Measurements from ENCODE around the gene TFAP2E.
"Not testable (repeated sequence)": the region's sequence is repeated elsewhere in the genome, so short reads cannot be mapped to it uniquely, and the experiment has no call there.

The TFAP2E gene

GRCh38 chr1:35574125-35574654 is 1.1 kb downstream of the TFAP2E start:
- DNase-seq (ENCODE audit: low read depth) = no peak

GRCh38 chr1:35574655-35575415 is 1.7 kb downstream of the TFAP2E start:
- no peak for DNase-seq (ENCODE audit: low read depth)

- DNase-seq (ENCODE audit: low read depth) = no peak
Observed at GRCh38 chr1:35575416-35575958, 2.4 kb downstream of the TFAP2E start.

- no peak for DNase-seq (ENCODE audit: low read depth)
Observed at GRCh38 chr1:35576061-35576765, 3.1 kb downstream of the TFAP2E start.

- not testable (repeated sequence) for DNase-seq (ENCODE audit: low read depth)
Observed at GRCh38 chr1:35576766-35577070, 3.6 kb downstream of the TFAP2E start.

- DNase-seq (ENCODE audit: low read depth) = no peak
Observed at GRCh38 chr1:35577071-35577998, 4.2 kb downstream of the TFAP2E start.

GRCh38 chr1:35580949-35581388 is 7.9 kb downstream of the TFAP2E start:
- no peak for DNase-seq (ENCODE audit: low read depth)

- not testable (repeated sequence) for DNase-seq (ENCODE audit: low read depth)
Observed at GRCh38 chr1:35581621-35582020, 8.5 kb downstream of the TFAP2E start.

GRCh38 chr1:35585281-35585680 is 12.2 kb downstream of the TFAP2E start:
- no peak for DNase-seq (ENCODE audit: low read depth)

GRCh38 chr1:35585805-35586204 is 12.7 kb downstream of the TFAP2E start:
- not testable (repeated sequence) for DNase-seq (ENCODE audit: low read depth)

- no peak for DNase-seq (ENCODE audit: low read depth)
Observed at GRCh38 chr1:35586808-35587207, 13.7 kb downstream of the TFAP2E start.

- no peak for DNase-seq (ENCODE audit: low read depth)
Observed at GRCh38 chr1:35587736-35588135, 14.6 kb downstream of the TFAP2E start.

- no peak for DNase-seq (ENCODE audit: low read depth)
Observed at GRCh38 chr1:35588197-35588910, 15.2 kb downstream of the TFAP2E start.

- no peak for DNase-seq (ENCODE audit: low read depth)
Observed at GRCh38 chr1:35589516-35590427, 16.7 kb downstream of the TFAP2E start.

- no peak for DNase-seq (ENCODE audit: low read depth)
Observed at GRCh38 chr1:35590476-35591040, 17.4 kb downstream of the TFAP2E start.

- no peak for DNase-seq (ENCODE audit: low read depth)
Observed at GRCh38 chr1:35591211-35591610, 18.1 kb downstream of the TFAP2E start.

GRCh38 chr1:35592991-35593769 is 20.1 kb downstream of the TFAP2E start:
- DNase-seq (ENCODE audit: low read depth) = no peak

- no peak for DNase-seq (ENCODE audit: low read depth)
Observed at GRCh38 chr1:35594005-35594760, 21.1 kb downstream of the TFAP2E start.

Measured in stimulated activated CD8-positive, alpha-beta memory T cell treated with anti-CD3 and anti-CD28 coated beads, Interleukin-7, amount 100 ng/mL, for 24 hours (primary cell).